ENCODE data around the gene QRFPR. TPM values are rescaled to one million over a fixed set of nuclear protein-coding genes. Genes with fewer than 3 reads are reported as not detected.

Gene QRFPR
- total and polyA plus RNA-seq, 2 of the 4 experiments (the other 2 are of a cell fraction), result not detected

DNA sequence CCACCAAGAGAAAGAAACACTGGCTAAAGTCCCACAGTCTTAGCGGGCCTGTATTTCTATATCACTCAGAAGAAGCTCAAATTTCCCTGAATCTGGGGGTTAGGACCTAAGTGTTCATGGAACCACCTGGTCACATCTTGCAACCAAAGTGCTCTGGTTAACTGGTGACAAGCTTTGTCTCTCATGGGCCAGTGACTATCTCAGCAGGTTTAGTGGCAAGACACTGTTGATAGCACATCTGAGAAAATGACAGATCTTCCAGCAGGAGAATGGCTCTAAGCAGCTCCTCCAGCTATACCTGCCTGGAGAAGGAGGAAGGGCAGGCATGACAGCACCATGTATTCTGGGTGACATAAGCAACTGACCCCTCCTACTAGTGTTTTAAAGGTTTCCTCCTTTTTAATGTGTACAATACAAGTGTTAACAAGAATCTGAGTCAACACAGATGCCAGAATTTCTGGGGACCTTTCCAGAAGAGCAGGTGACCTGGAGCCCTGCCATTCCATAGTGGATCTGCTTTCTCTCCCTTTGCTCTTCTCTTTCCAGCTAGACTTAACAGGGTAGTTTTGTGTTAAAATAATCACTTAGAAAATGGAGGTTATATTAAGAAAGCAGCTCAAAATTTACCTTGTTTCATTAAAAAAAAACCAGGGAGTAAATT is 17.3 kb upstream of the QRFPR start:
- Histone ChIP-seq H3K9ac (ENCODE audit: low read depth, low read length) (no peak overlapping the region), H3K4ac (ENCODE audit: low read depth, low read length) (no peak overlapping the region), H2AFZ (replicated peaks; ENCODE audit: low read length, poor library complexity) (no peak overlapping the region), H3K9me3 (ENCODE audit: control insufficient read depth, insufficient read depth, low read length) (no peaks in the 10 kb centered on the region), H3K14ac (replicated peaks; ENCODE audit: low read depth, low read length) (no peak overlapping the region), H3K79me1 (ENCODE audit: low read depth in 1 of 2, low read length in 2 of 2) (no peaks in the 10 kb centered on the region), H2BK20ac (ENCODE audit: low read depth, low read length) (no peak overlapping the region), H3K4me3 (ENCODE audit: insufficient read depth, low read depth, low read length) (no peak overlapping the region), H2BK15ac (ENCODE audit: low read depth, low read length) (no peak overlapping the region), H4K91ac (ENCODE audit: insufficient read depth, low read depth, low read length) (no peak overlapping the region), H3K9me1 (ENCODE audit: insufficient read depth, low read length) (no peaks in the 10 kb centered on the region), H3K56ac (ENCODE audit: extremely low read depth, insufficient read depth, low read length) (no peak overlapping the region), H3K27ac (ENCODE audit: insufficient read depth, low read length) (no peak overlapping the region), H3K23ac (ENCODE audit: low read depth, low read length) (no peak overlapping the region), H4K20me1 (ENCODE audit: insufficient read depth, low read length) (no peaks in the 10 kb centered on the region), H3K18ac (ENCODE audit: low read depth, low read length) (no peak overlapping the region), H3K27me3 (ENCODE audit: control insufficient read depth, insufficient read depth, low read length) (no peaks in the 10 kb centered on the region), H3K4me1 (ENCODE audit: control insufficient read depth, insufficient read depth, low read length) (no peaks in the 10 kb centered on the region), H2AK5ac (ENCODE audit: low read depth, low read length) (no peak overlapping the region), H4K5ac (ENCODE audit: low read depth, low read length) (no peak overlapping the region), H4K8ac (ENCODE audit: low read depth in 2 of 2, low read length in 2 of 2) (no peak overlapping the region), H3K36me3 (ENCODE audit: control insufficient read depth, insufficient read depth, low read length) (no peaks in the 10 kb centered on the region), H3K4me2 (ENCODE audit: low read depth, low read length) (no peak overlapping the region), H2BK120ac (ENCODE audit: low read depth, low read length) (no peak overlapping the region), H2AK9ac (replicated peaks; ENCODE audit: low read depth, low read length, poor library complexity) (no peak overlapping the region), H2BK5ac (ENCODE audit: low read depth, low read length, poor library complexity, severe bottlenecking) (no peak overlapping the region)
- ATAC-seq (ENCODE audit: low read depth) (no peak), DNase-seq (no peak)
- BruUV-seq (replicated peaks), result no TSS peak
- intact Hi-C loops (cut with micrococcal nuclease), result no loop called here
- POLR2A ChIA-PET (ENCODE audit: unreplicated experiment), result no interaction called here
- dilution Hi-C loops (cut with HindIII; ENCODE audit: low sequenced_read_pairs, unreplicated experiment), result no loop called here
- TF ChIP-seq RFX5 (IDR thresholded peaks at IDR 0.05; ENCODE audit: low read depth, low read length), result no peak
- no peak for TF ChIP-seq SMC3 (IDR thresholded peaks at IDR 0.05; ENCODE audit: low read depth, low read length)
- no peak for TF ChIP-seq MAFK (IDR thresholded peaks at IDR 0.05; ENCODE audit: low read depth, low read length)
- no peak for TF ChIP-seq RCOR1 (IDR thresholded peaks at IDR 0.05; ENCODE audit: insufficient replicate concordance, low read length)
- TF ChIP-seq, protein P1, sequence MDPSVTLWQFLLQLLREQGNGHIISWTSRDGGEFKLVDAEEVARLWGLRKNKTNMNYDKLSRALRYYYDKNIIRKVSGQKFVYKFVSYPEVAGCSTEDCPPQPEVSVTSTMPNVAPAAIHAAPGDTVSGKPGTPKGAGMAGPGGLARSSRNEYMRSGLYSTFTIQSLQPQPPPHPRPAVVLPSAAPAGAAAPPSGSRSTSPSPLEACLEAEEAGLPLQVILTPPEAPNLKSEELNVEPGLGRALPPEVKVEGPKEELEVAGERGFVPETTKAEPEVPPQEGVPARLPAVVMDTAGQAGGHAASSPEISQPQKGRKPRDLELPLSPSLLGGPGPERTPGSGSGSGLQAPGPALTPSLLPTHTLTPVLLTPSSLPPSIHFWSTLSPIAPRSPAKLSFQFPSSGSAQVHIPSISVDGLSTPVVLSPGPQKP (IDR thresholded peaks at IDR 0.05; ENCODE audit: borderline replicate concordance, low read depth, low read length), result no peak
- no peak for TF ChIP-seq BHLHE40 (IDR thresholded peaks at IDR 0.05; ENCODE audit: low read depth, low read length)
- TF ChIP-seq CTCF (conservative IDR thresholded peaks at IDR 0.05; ENCODE audit: low read depth, low read length), result no peak
- TF ChIP-seq POLR2A (IDR thresholded peaks at IDR 0.05; ENCODE audit: low read depth, low read length), result no peak
- no peak for TF ChIP-seq CHD1 (IDR thresholded peaks at IDR 0.05; ENCODE audit: low read depth, low read length)
- no peak for TF ChIP-seq USF2 (IDR thresholded peaks at IDR 0.05; ENCODE audit: low read depth, low read length)
- no peak for TF ChIP-seq MAZ (IDR thresholded peaks at IDR 0.05; ENCODE audit: borderline replicate concordance, low read depth, low read length)
- TF ChIP-seq NFE2L2 (IDR thresholded peaks at IDR 0.05; ENCODE audit: low read depth, low read length), result no peak
- no CpG with 5 or more reads among the region's 1 CpG for WGBS, 2 experiments (ENCODE audit: extremely low coverage in 2 of 2, insufficient read length in 1 of 2)
- in situ Hi-C loops (cut with MboI; ENCODE audit: low sequenced_read_pairs), result no loop called here
- CTCF ChIA-PET, result no interaction called here

All from IMR-90 (cell line).